SH-SY5Y (cell line): ENCODE data around the gene RASD2.

Source experiments
- GATA2 ChIP-seq: IDR thresholded peaks from 2 replicates; pipeline ENCODE4 v1.6.1; 2011; ENCODE audit warnings: mild to moderate bottlenecking, low read depth, low read length
- GATA3 ChIP-seq: IDR thresholded peaks from 2 replicates; pipeline ENCODE4 v1.6.1; 2011; ENCODE audit warnings: low read depth, mild to moderate bottlenecking, low read length, moderate library complexity

GRCh38 chr22:35558719-35559118, 18.1 kb downstream of the RASD2 start:
- TF ChIP-seq GATA3: no peak
- TF ChIP-seq GATA2: no peak
